Measurements from ENCODE around the gene CERCAM. TPM values are rescaled to one million over a fixed set of nuclear protein-coding genes. Genes with fewer than 3 reads are reported as not detected.

CERCAM gene
- total RNA-seq, 1 experiment from 2014 or later = 19.1 TPM

DNA sequence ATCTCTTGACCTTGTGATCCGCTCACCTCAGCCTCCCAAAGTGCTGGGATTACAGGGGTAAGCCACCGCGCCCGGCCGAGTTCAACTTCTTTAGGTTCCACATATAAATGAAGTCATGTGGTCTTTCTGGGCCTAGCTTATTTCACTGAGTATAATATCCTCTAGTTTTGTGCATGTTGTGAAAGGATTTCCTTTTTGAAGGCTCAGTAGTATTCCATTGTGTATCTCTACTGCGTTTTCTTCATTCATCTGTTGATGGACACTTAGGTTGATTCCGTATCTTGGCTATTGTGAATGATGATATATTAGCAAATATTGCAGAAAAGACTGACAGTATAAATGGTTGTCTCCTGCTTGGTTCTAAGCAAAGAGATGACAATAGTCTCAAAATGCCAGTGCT is 55.2 kb downstream of the CERCAM start:
- ATAC-seq (no peak), DNase-seq (no peak)
- no peaks in the 10 kb centered on the region for H4K20me1 ChIP-seq (ENCODE audit: low read length)
- no peak overlapping the region for H2AFZ ChIP-seq (ENCODE audit: low read length)
- ChIA-PET POLR2A (ENCODE audit: unreplicated experiment) (no interaction called here), CTCF (no interaction called here)
- H3K9me2 ChIP-seq (replicated peaks; ENCODE audit: low read length) = no peaks in the 10 kb centered on the region
- no peak overlapping the region for H3K4me2 ChIP-seq (ENCODE audit: low read length)
- no peaks in the 10 kb centered on the region for H3K79me2 ChIP-seq (ENCODE audit: low read length)
- H3K4me1 ChIP-seq (ENCODE audit: insufficient read depth, low read length) = no peaks in the 10 kb centered on the region
- TF ChIP-seq, protein P1, sequence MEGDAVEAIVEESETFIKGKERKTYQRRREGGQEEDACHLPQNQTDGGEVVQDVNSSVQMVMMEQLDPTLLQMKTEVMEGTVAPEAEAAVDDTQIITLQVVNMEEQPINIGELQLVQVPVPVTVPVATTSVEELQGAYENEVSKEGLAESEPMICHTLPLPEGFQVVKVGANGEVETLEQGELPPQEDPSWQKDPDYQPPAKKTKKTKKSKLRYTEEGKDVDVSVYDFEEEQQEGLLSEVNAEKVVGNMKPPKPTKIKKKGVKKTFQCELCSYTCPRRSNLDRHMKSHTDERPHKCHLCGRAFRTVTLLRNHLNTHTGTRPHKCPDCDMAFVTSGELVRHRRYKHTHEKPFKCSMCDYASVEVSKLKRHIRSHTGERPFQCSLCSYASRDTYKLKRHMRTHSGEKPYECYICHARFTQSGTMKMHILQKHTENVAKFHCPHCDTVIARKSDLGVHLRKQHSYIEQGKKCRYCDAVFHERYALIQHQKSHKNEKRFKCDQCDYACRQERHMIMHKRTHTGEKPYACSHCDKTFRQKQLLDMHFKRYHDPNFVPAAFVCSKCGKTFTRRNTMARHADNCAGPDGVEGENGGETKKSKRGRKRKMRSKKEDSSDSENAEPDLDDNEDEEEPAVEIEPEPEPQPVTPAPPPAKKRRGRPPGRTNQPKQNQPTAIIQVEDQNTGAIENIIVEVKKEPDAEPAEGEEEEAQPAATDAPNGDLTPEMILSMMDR (conservative IDR thresholded peaks at IDR 0.05; ENCODE audit: low read depth, low read length) = no peak
- TF ChIP-seq EZH2 (IDR thresholded peaks at IDR 0.05; ENCODE audit: low read length, unreplicated experiment) (no peak), EZH2phosphoT487 (IDR thresholded peaks at IDR 0.05; ENCODE audit: borderline replicate concordance, low read length) (no peak)
- no peaks in the 10 kb centered on the region for H3K9me3 ChIP-seq (ENCODE audit: low read length)
- H3K4me3 ChIP-seq (ENCODE audit: low read length) = no peak overlapping the region
- intact Hi-C loops (cut with micrococcal nuclease) = no loop called here
- H3K27ac ChIP-seq (ENCODE audit: low read length) = no peak overlapping the region
- no peaks in the 10 kb centered on the region for H3K27me3 ChIP-seq (ENCODE audit: low read length)
- no peak overlapping the region for H3K9ac ChIP-seq (ENCODE audit: low read length)
- BruUV-seq (replicated peaks) = no TSS peak
- no peaks in the 10 kb centered on the region for H3F3A ChIP-seq (ENCODE audit: low read length, unreplicated experiment)
- peaks cover 2% of the 10 kb centered on the region for H3K36me3 ChIP-seq (ENCODE audit: low read depth, low read length)

DNA sequence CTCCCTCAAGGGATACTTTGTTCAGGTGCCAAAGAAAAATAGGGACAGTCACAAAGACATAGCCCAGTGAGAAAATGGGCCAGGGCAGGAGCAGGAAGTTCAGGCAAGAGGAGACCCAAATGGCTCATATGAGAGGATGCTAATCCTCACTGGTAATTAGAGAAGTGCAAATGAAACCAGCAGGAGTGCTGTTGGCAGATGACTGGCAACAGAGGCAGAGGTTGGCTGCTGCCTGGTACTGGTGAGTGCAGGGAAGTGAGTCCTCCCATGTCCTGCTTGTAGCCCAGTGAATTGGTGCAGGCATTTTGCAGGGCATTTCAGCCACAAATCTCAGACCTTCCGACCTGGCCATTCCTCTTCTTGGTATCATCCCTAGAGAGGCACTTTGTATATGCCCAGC is 58.6 kb downstream of the CERCAM start:
- TF ChIP-seq EZH2phosphoT487 (IDR thresholded peaks at IDR 0.05; ENCODE audit: borderline replicate concordance, low read length) (no peak), EZH2 (IDR thresholded peaks at IDR 0.05; ENCODE audit: low read length, unreplicated experiment) (no peak)
- TF ChIP-seq, protein P1 (conservative IDR thresholded peaks at IDR 0.05; ENCODE audit: low read depth, low read length) = no peak
- H4K20me1 ChIP-seq (ENCODE audit: low read length) = no peaks in the 10 kb centered on the region
- H3K36me3 ChIP-seq (ENCODE audit: low read depth, low read length) = peaks cover 3% of the 10 kb centered on the region
- H2AFZ ChIP-seq (ENCODE audit: low read length) = no peak overlapping the region
- no TSS peak for BruUV-seq (replicated peaks)
- no peak overlapping the region for H3K4me3 ChIP-seq (ENCODE audit: low read length)
- no peak overlapping the region for H3K4me2 ChIP-seq (ENCODE audit: low read length)
- intact Hi-C loops (cut with micrococcal nuclease) = no loop called here
- no peak for DNase-seq
- no peak for ATAC-seq
- H3K9me3 ChIP-seq (ENCODE audit: low read length) = no peaks in the 10 kb centered on the region
- H3K27ac ChIP-seq (ENCODE audit: low read length) = no peak overlapping the region
- no peaks in the 10 kb centered on the region for H3K9me2 ChIP-seq (replicated peaks; ENCODE audit: low read length)
- POLR2A ChIA-PET (ENCODE audit: unreplicated experiment) = no interaction called here
- H3K79me2 ChIP-seq (ENCODE audit: low read length) = no peaks in the 10 kb centered on the region
- CTCF ChIA-PET = no interaction called here
- H3K27me3 ChIP-seq (ENCODE audit: low read length) = no peaks in the 10 kb centered on the region
- no peak overlapping the region for H3K9ac ChIP-seq (ENCODE audit: low read length)
- H3K4me1 ChIP-seq (ENCODE audit: insufficient read depth, low read length) = no peaks in the 10 kb centered on the region
- no peaks in the 10 kb centered on the region for H3F3A ChIP-seq (ENCODE audit: low read length, unreplicated experiment)

DNA sequence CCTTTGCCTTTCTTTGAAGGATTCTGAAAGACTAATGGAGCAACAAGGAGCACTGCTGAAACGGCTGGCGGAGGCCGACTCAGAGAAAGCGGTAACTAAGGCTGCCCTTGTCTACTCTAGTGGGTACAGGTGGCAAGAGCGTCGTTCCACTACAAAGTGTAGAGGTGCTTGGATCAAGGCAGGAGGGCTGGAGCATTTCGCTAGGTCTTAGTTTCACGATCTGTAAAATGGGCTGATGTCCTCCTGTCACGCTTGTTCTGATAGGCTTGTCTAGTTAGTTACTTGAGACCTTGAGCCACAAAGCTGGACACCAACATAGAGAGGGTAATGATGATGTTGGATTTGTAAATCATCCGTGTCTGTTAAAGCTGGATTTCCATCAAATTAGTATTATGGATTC is 60.9 kb downstream of the CERCAM start:
- DNase-seq = no peak
- no peak for ATAC-seq
- no peak overlapping the region for H3K4me3 ChIP-seq (ENCODE audit: low read length)
- H4K20me1 ChIP-seq (ENCODE audit: low read length) = no peaks in the 10 kb centered on the region
- H3K4me1 ChIP-seq (ENCODE audit: insufficient read depth, low read length) = no peaks in the 10 kb centered on the region
- no peak overlapping the region for H2AFZ ChIP-seq (ENCODE audit: low read length)
- H3K4me2 ChIP-seq (ENCODE audit: low read length) = no peak overlapping the region
- intact Hi-C loops (cut with micrococcal nuclease) = no loop called here
- ChIA-PET CTCF (no interaction called here), POLR2A (ENCODE audit: unreplicated experiment) (no interaction called here)
- no peak overlapping the region for H3K27ac ChIP-seq (ENCODE audit: low read length)
- no peaks in the 10 kb centered on the region for H3F3A ChIP-seq (ENCODE audit: low read length, unreplicated experiment)
- no peaks in the 10 kb centered on the region for H3K27me3 ChIP-seq (ENCODE audit: low read length)
- H3K79me2 ChIP-seq (ENCODE audit: low read length) = no peaks in the 10 kb centered on the region
- H3K9ac ChIP-seq (ENCODE audit: low read length) = no peak overlapping the region
- TF ChIP-seq EZH2 (IDR thresholded peaks at IDR 0.05; ENCODE audit: low read length, unreplicated experiment) = no peak
- no peak for TF ChIP-seq EZH2phosphoT487 (IDR thresholded peaks at IDR 0.05; ENCODE audit: borderline replicate concordance, low read length)
- TF ChIP-seq, protein P1 (conservative IDR thresholded peaks at IDR 0.05; ENCODE audit: low read depth, low read length) = no peak
- no peaks in the 10 kb centered on the region for H3K9me3 ChIP-seq (ENCODE audit: low read length)
- no TSS peak for BruUV-seq (replicated peaks)
- H3K9me2 ChIP-seq (replicated peaks; ENCODE audit: low read length) = no peaks in the 10 kb centered on the region
- peaks cover 3% of the 10 kb centered on the region for H3K36me3 ChIP-seq (ENCODE audit: low read depth, low read length)

Data from PC-3 (cell line).